IPS-18a (cell line): Measurements from ENCODE around the gene BCL3.

Experiments
- H3K27ac ChIP-seq: one replicate; pipeline ENCODE4 v1.5.1; 2013; ENCODE audit warnings: low read length
- H3K27me3 ChIP-seq: one replicate; pipeline ENCODE4 v1.6.1; 2013; ENCODE audit warnings: mild to moderate bottlenecking, low read length; ENCODE audit not compliant: control insufficient read depth, insufficient read depth
- H3K36me3 ChIP-seq: one replicate; pipeline ENCODE4 v1.6.1; 2013; ENCODE audit warnings: low read depth, low read length; ENCODE audit not compliant: control insufficient read depth
- H3K4me1 ChIP-seq: one replicate; pipeline ENCODE4 v1.6.1; 2013; ENCODE audit warnings: low read depth, low read length; ENCODE audit not compliant: control insufficient read depth
- H3K4me3 ChIP-seq: one replicate; pipeline ENCODE4 v1.5.1; 2013; ENCODE audit warnings: low read length
- H3K9ac ChIP-seq: one replicate; pipeline ENCODE4 v1.6.1; 2013; ENCODE audit warnings: mild to moderate bottlenecking, low read length, moderate library complexity
- H3K9me3 ChIP-seq: one replicate; pipeline ENCODE4 v1.6.1; 2013; ENCODE audit warnings: low read depth, low read length; ENCODE audit not compliant: control insufficient read depth

Gene BCL3

GRCh38 chr19:44722131-44723121, 26.1 kb upstream of the BCL3 start:
- no peaks in the 10 kb centered on the region for H3K9me3 ChIP-seq
- no peak overlapping the region for H3K9ac ChIP-seq
- H3K36me3 ChIP-seq: no peaks in the 10 kb centered on the region
- H3K27ac ChIP-seq: no peak overlapping the region
- H3K4me1 ChIP-seq: peaks cover 5% of the 10 kb centered on the region
- H3K4me3 ChIP-seq: no peak overlapping the region
- peaks cover 4% of the 10 kb centered on the region for H3K27me3 ChIP-seq

- H3K9ac ChIP-seq: no peak overlapping the region
- H3K27ac ChIP-seq: no peak overlapping the region
- no peaks in the 10 kb centered on the region for H3K36me3 ChIP-seq
- peaks cover 4% of the 10 kb centered on the region for H3K27me3 ChIP-seq
- peaks cover 5% of the 10 kb centered on the region for H3K4me1 ChIP-seq
- no peaks in the 10 kb centered on the region for H3K9me3 ChIP-seq
- H3K4me3 ChIP-seq: no peak overlapping the region
These were observed 25.1 kb upstream of the BCL3 start for GRCh38 chr19:44723299-44723951.

DNA sequence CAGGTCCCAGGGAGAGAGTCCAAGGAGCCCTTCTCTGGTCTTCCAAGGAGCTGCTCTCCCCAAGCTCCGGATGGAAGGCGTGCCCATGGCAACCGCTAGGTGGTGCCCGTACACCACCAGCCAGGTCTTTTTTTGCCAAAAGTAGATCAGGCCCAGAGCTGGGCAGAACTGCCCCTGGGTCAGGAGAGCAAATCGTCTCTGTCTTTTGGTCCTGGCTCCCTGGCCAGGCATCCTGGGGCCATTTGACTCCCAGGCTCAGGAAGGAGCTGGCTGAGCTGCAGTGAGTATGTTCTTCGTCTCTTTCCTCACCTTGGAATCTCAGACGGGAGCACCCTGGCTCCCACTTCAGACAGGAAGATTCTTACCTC, 24.6 kb upstream of the BCL3 start:
- Histone ChIP-seq H3K27ac (no peak overlapping the region), H3K36me3 (no peaks in the 10 kb centered on the region), H3K27me3 (peaks cover 4% of the 10 kb centered on the region), H3K4me1 (peaks cover 3% of the 10 kb centered on the region), H3K4me3 (no peak overlapping the region), H3K9ac (no peak overlapping the region), H3K9me3 (no peaks in the 10 kb centered on the region)

DNA sequence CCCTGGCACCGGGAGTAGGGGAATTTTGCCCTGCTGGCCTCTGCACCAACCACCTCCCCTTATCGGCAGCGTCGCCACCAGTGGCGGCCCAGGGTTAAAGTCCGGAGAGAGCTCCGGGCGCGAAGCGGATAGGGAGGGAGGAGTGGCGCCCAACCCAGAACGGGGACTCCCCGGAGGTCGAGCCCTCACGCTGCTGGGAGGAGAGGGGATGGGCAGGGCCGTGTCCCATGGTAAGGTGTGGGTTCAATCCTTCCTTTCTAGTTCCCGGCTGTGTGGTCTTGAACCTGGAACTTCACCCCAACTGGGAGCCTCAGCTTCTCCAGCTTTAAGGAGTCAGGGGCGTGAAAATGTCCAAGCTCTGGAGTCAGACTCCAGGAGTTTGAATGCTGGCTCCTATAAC, 23.3 kb upstream of the BCL3 start:
- Histone ChIP-seq H3K4me1 (no peaks in the 10 kb centered on the region), H3K9ac (no peak overlapping the region)

DNA sequence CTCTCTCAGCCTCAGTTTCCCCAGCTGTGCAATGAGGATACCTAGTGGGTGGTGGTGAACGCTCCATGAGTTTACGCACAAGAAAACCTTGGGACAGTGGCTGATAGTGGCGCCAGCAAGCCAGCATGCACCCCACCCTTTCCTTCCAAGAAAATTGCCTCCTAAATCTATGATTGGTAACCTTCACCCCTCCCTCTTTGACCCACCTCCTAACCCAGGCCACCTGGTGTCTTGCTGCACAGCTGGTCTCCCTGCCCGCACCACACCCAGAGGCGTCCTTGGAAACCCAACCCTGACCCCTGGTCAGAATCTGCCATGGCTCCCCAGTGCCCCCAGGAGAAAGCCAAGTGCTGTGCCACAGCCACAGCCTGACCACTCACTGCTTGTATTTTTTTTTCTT, 22.8 kb upstream of the BCL3 start:
- H3K36me3 ChIP-seq: no peaks in the 10 kb centered on the region
- H3K4me1 ChIP-seq: no peaks in the 10 kb centered on the region
- no peaks in the 10 kb centered on the region for H3K9me3 ChIP-seq
- no peak overlapping the region for H3K4me3 ChIP-seq
- no peak overlapping the region for H3K9ac ChIP-seq
- H3K27ac ChIP-seq: no peak overlapping the region
- H3K27me3 ChIP-seq: peaks cover 4% of the 10 kb centered on the region

More for the DNA sequence above, 23.3 kb upstream of the BCL3 start:
- Histone ChIP-seq H3K27ac (no peak overlapping the region), H3K4me3 (no peak overlapping the region), H3K27me3 (peaks cover 4% of the 10 kb centered on the region), H3K36me3 (no peaks in the 10 kb centered on the region), H3K9me3 (no peaks in the 10 kb centered on the region)

- Histone ChIP-seq H3K9ac (no peak overlapping the region), H3K9me3 (no peaks in the 10 kb centered on the region), H3K36me3 (no peaks in the 10 kb centered on the region), H3K27ac (no peak overlapping the region), H3K4me3 (no peak overlapping the region), H3K27me3 (peaks cover 4% of the 10 kb centered on the region), H3K4me1 (no peaks in the 10 kb centered on the region)
These were observed 22.0 kb upstream of the BCL3 start for GRCh38 chr19:44726465-44726864.

DNA sequence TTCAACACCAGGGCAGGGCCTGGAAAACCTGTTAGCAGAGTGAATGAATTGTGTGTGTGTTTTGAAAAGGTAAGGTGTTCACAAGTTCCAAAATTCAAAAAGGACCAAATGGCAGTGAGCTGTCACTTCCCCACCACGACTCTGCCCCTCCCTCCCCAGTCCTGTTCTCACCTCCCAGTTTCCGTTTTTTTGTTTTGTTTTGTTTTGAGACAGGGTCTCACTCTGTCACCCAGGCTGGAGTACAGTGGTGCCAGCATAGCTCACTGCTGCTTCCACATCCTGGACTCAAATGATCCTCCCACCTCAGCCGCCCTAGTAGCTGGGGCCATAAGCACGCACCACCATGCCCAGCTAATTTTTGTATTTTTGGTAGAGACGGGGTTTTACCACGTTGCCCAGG, 20.3 kb upstream of the BCL3 start:
- H3K4me3 ChIP-seq: no peak overlapping the region
- H3K9me3 ChIP-seq: no peaks in the 10 kb centered on the region
- H3K9ac ChIP-seq: no peak overlapping the region
- H3K36me3 ChIP-seq: no peaks in the 10 kb centered on the region
- H3K4me1 ChIP-seq: no peaks in the 10 kb centered on the region
- no peak overlapping the region for H3K27ac ChIP-seq
- peaks cover 4% of the 10 kb centered on the region for H3K27me3 ChIP-seq

- Histone ChIP-seq H3K4me3 (no peak overlapping the region), H3K9ac (no peak overlapping the region), H3K27me3 (peaks cover 4% of the 10 kb centered on the region), H3K4me1 (no peaks in the 10 kb centered on the region), H3K36me3 (no peaks in the 10 kb centered on the region), H3K27ac (no peak overlapping the region), H3K9me3 (no peaks in the 10 kb centered on the region)
These were observed 18.9 kb upstream of the BCL3 start for GRCh38 chr19:44729516-44730033.

DNA sequence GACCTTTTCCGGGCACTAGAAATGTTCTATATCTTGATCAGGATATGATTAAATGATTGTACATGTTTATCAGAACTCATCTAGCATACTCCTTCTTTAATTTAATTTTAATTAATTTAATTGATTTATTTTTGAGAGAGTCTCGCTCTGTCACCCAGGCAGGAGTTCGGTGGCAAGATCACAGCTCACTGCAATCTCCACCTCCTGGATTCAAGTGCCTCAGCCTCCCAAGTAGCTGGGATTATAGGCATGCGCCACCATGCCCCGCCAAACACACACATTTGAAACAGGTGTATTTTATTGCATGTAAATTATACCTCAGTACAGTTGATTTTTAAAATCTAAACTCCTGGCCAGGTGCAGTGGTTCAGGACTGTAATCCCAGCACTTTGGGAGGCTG, 17.4 kb upstream of the BCL3 start:
- Histone ChIP-seq H3K36me3 (no peaks in the 10 kb centered on the region), H3K4me1 (no peaks in the 10 kb centered on the region), H3K4me3 (no peak overlapping the region), H3K9ac (no peak overlapping the region), H3K27ac (no peak overlapping the region), H3K27me3 (no peaks in the 10 kb centered on the region), H3K9me3 (no peaks in the 10 kb centered on the region)

GRCh38 chr19:44731622-44732021, 16.9 kb upstream of the BCL3 start:
- no peaks in the 10 kb centered on the region for H3K27me3 ChIP-seq
- H3K27ac ChIP-seq: no peak overlapping the region
- no peaks in the 10 kb centered on the region for H3K4me1 ChIP-seq
- no peak overlapping the region for H3K4me3 ChIP-seq
- H3K9me3 ChIP-seq: no peaks in the 10 kb centered on the region
- no peak overlapping the region for H3K9ac ChIP-seq
- no peaks in the 10 kb centered on the region for H3K36me3 ChIP-seq

DNA sequence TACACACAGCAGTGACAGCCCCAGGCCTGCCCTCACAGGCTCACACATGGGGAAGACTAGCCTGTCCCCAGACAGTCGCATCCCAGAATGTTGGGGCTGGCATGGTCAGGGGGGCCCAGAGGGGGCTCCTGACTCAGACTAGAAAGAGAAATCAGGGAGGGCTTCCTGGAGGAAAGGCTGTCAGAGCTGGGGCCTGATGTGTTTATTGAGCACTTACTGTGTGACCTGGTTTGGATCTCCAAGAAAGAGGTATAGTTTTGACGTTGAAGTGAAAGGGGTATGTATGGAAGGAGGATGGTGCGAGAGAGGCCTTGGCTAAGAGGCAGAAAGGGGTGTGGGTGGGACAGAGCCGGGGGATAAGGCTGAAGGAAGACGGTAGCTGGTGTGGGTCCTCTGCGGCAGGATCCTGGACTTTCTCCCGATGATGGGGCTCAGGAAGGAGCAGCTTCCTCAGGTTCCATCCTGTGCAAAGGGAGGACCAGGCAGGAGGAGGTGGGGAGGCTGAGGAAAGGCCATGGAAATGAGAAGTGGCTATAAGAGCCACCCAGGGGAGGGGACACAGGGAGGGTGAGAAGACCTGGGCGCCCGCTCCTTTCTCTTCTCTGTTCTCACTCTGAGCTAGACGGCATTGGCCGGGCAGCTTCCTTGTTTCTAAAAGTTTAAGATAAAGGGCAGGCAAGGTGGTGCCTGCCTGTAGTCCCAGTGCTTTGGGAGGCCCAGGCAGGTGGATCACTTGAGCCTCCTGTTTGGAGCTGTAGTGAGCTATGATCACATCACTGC, 16.1 kb upstream of the BCL3 start:
- Histone ChIP-seq H3K27ac (no peak overlapping the region), H3K4me3 (no peak overlapping the region), H3K27me3 (no peaks in the 10 kb centered on the region), H3K9me3 (no peaks in the 10 kb centered on the region), H3K36me3 (no peaks in the 10 kb centered on the region), H3K9ac (no peak overlapping the region), H3K4me1 (no peaks in the 10 kb centered on the region)
